Amygdala (tissue), 56 donors: ENCODE data around the gene NLRP10.
"Not testable (repeated sequence)": the region's sequence is repeated elsewhere in the genome, so short reads cannot be mapped to it uniquely, and the experiment has no call there.

Source experiments
- DNase-seq, 56 donors: peaks; one replicate each; lab custom pipeline; 2025; lab: John Stamatoyannopoulos, UW

Gene NLRP10

GRCh38 chr11:7965386-7965785 is at the start of gene NLRP10:
NLRP10 (minus strand) TSS chr11:7965447; CDS start chr11:7963495, 1,952 bp downstream.
- no peak for DNase-seq

- DNase-seq: no peak
Measured at GRCh38 chr11:8013833-8014232, 48.6 kb upstream of the NLRP10 start.

- peak in 7 of 56 donors; percentile 20 to 66 (median 33) for DNase-seq
Measured at GRCh38 chr11:8011981-8012444, 46.8 kb upstream of the NLRP10 start.

GRCh38 chr11:8011371-8011770 is 46.1 kb upstream of the NLRP10 start:
- DNase-seq: no peak

GRCh38 chr11:8009856-8010255 is 44.6 kb upstream of the NLRP10 start:
- DNase-seq: no peak

GRCh38 chr11:8008212-8008611 is 43.0 kb upstream of the NLRP10 start:
- no peak for DNase-seq

GRCh38 chr11:8006349-8006977 is 41.2 kb upstream of the NLRP10 start:
- peak in 39 of 56 donors; percentile 6 to 72 (median 28) for DNase-seq

- no peak for DNase-seq
Measured at GRCh38 chr11:8005556-8005955, 40.3 kb upstream of the NLRP10 start.

- DNase-seq: no peak
Measured at GRCh38 chr11:8004008-8004407, 38.8 kb upstream of the NLRP10 start.

GRCh38 chr11:8003187-8003586 is 37.9 kb upstream of the NLRP10 start:
- DNase-seq: no peak

- no peak for DNase-seq
Measured at GRCh38 chr11:8002676-8003075, 37.4 kb upstream of the NLRP10 start.

- DNase-seq: no peak
Measured at GRCh38 chr11:8000390-8000789, 35.1 kb upstream of the NLRP10 start.

- DNase-seq: no peak
Measured at GRCh38 chr11:7999795-8000194, 34.5 kb upstream of the NLRP10 start.

- DNase-seq: no peak
Measured at GRCh38 chr11:7994581-7995278, 29.5 kb upstream of the NLRP10 start.

GRCh38 chr11:7987560-7987883 is 22.3 kb upstream of the NLRP10 start:
- not testable (repeated sequence) for DNase-seq

- peak; percentile 48 to 99 (median 91) for DNase-seq
Measured at GRCh38 chr11:7986768-7987559, 21.7 kb upstream of the NLRP10 start, which contains the start of gene EIF3F. EIF3F (plus strand) TSS chr11:7987337; CDS start chr11:7987353, 16 bp downstream.

GRCh38 chr11:7983832-7984590 is 18.8 kb upstream of the NLRP10 start:
- no peak for DNase-seq

GRCh38 chr11:7982582-7983119 is 17.4 kb upstream of the NLRP10 start:
- no peak for DNase-seq

- DNase-seq: no peak
Measured at GRCh38 chr11:7981619-7982157, 16.4 kb upstream of the NLRP10 start.
